Prostate gland (tissue), 2 donors: ENCODE measurements around the gene NDOR1.

ENCODE experiments used
- CTCF ChIP-seq, 4 experiments: fragments of 200-600 bp in 2 of 4; fragments of 450-650 bp in 2 of 4; sonication (generic) in 2 of 4; IDR thresholded peaks; 1 replicate in 3 of 4; 2 replicates in 1 of 4; pipeline ENCODE4 v1.5.1; 2016 to 2019; ENCODE audit warnings: antibody characterized with exemption in 4 of 4, mild to moderate bottlenecking in 2 of 4, moderate library complexity in 2 of 4
- POLR2A ChIP-seq: fragments of 450-650 bp; IDR thresholded peaks from one replicate; pipeline ENCODE4 v1.6.1; 2016; ENCODE audit warnings: antibody characterized with exemption, mild to moderate bottlenecking
- POLR2AphosphoS5 ChIP-seq: sonication (generic); formaldehyde crosslinking; IDR thresholded peaks from one replicate; pipeline ENCODE4 v1.6.1; 2017; ENCODE audit warnings: antibody characterized with exemption

- no peak for TF ChIP-seq CTCF (IDR thresholded peaks at IDR 0.05)
- TF ChIP-seq POLR2A: no peak
- no peak for TF ChIP-seq POLR2AphosphoS5
These were observed 36.2 kb downstream of the NDOR1 start for GRCh38 chr9:137241490-137242268.
